T-helper 1 cell treated with Interleukin-12 subunit alpha and Interleukin-12 subunit beta and Interleukin-4 antibody, amounts not matched to agents 30 ng/mL and 1 ng/mL, for 36 hours (primary cell): ENCODE data around the gene FGD5. TPM values are rescaled to one million over a fixed set of nuclear protein-coding genes. Genes with fewer than 3 reads are reported as not detected.
"Not testable (repeated sequence)": the region's sequence is repeated elsewhere in the genome, so short reads cannot be mapped to it uniquely, and the experiment has no call there.

Source experiments
- intact Hi-C: fragments of 100-400 bp; cut with micrococcal nuclease; formaldehyde crosslinking; loops from one replicate; pipeline ENCODE4 v1.15.1; 2024
- total RNA-seq: library from RNA; stranded (reverse); gene quantifications from 2 replicates; pipeline ENCODE4 v1.2.3, GENCODE V29; 2022

FGD5 gene
- total RNA-seq, 1 donor from 2014 or later, result not detected

- intact Hi-C loops, result no loop called here
Measured at GRCh38 chr3:14804835-14805780, 13.7 kb upstream of the FGD5 start.

- intact Hi-C loops, result no loop called here
Measured at GRCh38 chr3:14805961-14806537, 12.7 kb upstream of the FGD5 start.

DNA sequence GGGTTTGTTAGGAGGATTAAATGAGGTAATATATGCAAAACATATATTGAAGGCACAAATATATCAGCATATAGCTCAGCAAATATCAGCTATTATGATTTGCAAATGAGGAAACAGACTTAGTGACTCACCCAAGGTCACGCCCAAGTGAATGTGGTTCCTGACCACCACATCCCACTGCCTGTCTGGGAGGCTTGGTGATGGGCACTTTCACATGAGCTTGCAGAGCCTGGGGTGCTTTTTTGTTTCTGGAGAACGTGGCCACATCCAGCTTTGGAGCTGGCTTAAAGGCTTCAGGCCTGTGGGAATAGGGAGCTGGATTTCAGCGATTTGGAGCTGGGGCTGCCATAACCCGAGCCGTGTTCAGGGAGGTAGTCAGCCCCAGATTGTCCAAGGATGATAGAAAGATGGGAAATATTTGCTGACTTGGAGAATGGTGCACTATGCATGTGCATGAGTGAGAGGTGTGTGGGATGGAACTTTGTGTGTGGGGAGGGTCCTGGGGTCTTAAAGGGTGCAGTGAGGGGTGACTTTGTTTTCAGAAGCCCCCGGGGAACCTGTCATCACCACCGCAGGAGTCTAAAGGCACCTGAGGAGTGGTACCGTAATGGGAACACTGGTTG lies 12.0 kb upstream of the FGD5 start:
- intact Hi-C loops, result no loop called here

- intact Hi-C loops, result no loop called here
Measured at GRCh38 chr3:14808025-14808424, 10.7 kb upstream of the FGD5 start.

DNA sequence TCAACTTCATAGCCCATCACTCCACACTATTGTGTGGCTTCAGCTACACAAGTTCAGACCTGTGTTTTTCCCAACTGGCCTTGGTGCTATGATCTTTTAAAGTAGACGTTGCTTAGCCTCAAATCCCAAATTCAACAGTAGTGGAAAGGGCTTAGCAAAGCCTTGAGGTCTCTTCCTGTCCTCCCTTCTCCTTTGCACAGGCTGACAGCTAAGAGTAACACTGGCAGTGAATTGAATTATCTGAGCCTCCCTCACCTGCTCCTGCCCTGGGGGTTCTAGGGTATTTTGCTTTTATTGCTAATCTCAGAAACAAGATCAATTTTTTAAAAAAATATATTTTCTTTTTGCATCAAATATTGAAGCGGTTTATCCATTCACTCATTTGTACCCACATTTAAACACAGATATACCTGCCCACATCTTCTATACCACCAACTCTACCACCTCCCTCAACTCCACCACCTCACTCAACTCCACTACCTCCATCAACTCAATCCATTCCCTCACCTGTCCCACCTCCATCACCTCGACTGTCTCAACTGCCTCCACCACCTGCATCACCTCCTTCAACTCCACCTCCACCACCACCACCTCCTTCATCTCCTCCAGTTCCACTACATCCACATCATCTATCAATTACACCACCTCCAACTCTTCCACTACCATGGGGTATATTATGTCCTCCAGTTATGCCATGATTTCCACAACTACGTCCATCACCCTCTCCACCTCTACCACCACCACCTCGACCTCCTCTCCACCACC lies 10.1 kb upstream of the FGD5 start:
- intact Hi-C loops, result no loop called here

GRCh38 chr3:14809611-14810010 lies 9.2 kb upstream of the FGD5 start:
- intact Hi-C loops, result not testable (repeated sequence)

GRCh38 chr3:14810070-14810791 lies 8.5 kb upstream of the FGD5 start:
- intact Hi-C loops, result no loop called here

- intact Hi-C loops, result no loop called here
Measured at GRCh38 chr3:14810801-14811661, 7.7 kb upstream of the FGD5 start.

- intact Hi-C loops, result no loop called here
Measured at GRCh38 chr3:14811684-14812083, 7.1 kb upstream of the FGD5 start.

GRCh38 chr3:14812196-14812790 lies 6.5 kb upstream of the FGD5 start:
- intact Hi-C loops, result no loop called here

DNA sequence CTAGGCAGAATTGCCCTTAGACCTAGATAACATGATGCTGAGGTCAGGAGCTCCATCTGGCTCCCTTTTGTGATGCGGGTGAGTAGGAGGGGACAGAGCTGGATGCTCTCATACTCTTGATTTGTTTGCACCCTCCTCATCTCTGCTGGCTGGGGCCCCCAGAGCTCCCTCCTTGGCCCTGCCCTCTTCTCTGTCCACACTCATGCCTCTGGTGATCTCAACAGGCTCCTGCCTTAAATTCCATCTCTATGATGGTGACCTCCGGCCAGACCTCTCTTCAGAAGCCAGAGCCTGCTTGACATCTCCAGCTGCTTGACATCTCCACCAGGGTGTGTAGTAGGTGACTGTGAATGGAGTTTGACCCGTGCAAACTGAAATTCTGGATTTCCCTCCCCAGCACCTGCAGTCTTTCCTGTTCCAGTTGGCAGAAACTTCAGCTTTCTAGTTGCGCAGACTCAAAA lies 4.3 kb upstream of the FGD5 start:
- intact Hi-C loops, result no loop called here

DNA sequence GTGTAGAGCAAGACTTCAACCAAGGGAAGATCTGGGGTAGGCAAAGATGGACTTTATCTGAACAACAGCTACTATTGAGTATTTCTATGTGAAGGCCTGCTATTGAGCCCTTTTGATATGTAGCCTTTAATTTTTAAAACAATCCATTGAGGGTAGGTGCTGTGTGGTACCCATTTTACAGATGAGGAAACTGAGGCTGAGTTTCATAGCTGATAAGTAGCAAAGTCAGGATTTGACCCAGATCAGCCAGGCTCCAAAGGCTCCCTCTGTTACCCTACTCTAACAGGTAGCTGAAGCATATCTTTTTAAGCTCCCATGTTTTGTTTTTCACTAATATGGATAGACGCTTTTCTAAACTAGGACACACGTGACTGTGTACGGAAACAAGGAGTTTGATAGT lies 2.4 kb upstream of the FGD5 start:
- intact Hi-C loops, result no loop called here

DNA sequence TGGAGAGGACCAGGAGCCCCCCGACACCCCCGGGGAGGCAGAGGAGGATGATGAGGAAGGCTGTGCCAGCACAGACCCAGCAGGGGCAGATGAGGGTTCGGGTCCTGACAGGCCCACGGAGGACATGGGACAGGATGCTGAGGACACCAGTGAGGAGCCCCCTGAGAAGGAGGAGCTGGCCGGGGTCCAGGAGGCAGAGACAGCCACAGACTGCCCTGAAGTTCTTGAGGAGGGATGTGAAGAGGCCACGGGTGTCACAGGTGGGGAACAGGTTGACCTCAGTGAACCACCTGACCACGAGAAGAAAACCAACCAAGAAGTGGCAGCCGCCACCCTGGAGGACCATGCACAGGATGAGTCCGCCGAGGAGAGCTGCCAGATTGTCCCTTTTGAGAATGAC lies 909 bp downstream of the FGD5 start:
- intact Hi-C loops, result no loop called here

DNA sequence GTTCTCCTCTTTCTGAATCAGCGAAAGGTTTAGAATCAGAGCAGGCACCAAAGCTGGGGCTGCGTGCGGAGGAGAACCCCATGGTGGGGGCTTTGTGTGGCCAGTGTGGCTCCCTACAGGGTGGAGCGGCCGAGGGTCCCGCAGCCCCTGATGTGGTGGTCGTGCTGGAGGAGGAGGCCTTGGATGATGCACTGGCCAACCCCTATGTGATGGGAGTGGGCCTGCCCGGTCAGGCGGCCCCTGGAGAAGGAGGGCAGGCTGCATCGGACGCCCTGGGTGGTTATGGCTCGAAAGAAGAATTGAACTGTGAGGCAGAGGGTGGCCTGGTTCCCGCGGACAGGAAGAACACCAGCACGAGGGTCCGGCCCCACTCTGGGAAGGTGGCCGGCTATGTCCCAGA lies 1.4 kb downstream of the FGD5 start:
- intact Hi-C loops, result no loop called here

DNA sequence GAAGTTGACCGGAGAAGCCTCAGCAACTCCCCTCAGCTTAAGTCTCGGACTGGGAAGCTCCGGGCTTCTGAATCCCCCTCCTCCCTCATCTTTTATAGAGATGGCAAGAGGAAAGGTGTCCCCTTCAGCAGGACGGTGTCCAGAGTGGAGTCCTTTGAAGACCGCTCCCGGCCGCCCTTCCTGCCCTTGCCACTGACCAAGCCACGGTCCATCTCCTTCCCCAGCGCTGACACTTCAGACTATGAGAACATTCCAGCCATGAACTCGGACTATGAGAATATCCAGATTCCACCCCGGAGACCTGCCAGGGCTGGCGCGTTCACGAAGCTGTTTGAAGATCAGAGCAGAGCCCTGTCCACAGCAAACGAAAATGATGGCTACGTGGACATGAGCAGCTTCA lies 2.4 kb downstream of the FGD5 start:
- intact Hi-C loops, result no loop called here

- intact Hi-C loops, result no loop called here
Measured at GRCh38 chr3:14822134-14822533, 3.4 kb downstream of the FGD5 start.

GRCh38 chr3:14822670-14823390 lies 4.1 kb downstream of the FGD5 start:
- intact Hi-C loops, result no loop called here

GRCh38 chr3:14823393-14823792 lies 4.6 kb downstream of the FGD5 start:
- intact Hi-C loops, result no loop called here
